Gastrocnemius medialis (tissue), 4 donors: ENCODE data around the gene SHQ1. TPM values are rescaled to one million over a fixed set of nuclear protein-coding genes. Genes with fewer than 3 reads are reported as not detected.

ENCODE experiments used
- ATAC-seq, 2 donors: fragments of 150-250 bp; one replicate each; pipeline ENCODE4 v1.9.1; 2016
- DNase-seq, 2 donors: peaks; one replicate each; pipeline ENCODE4 v3.0.0-alpha.2; 2019
- H3K27ac ChIP-seq, 4 donors: fragments of 200-600 bp; sonication (generic); 1 replicate in 1 of 4; 2 replicates in 3 of 4; pipeline ENCODE4 v1.5.1; 2016 to 2018; ENCODE audit warnings: mild to moderate bottlenecking in 2 of 4, moderate library complexity in 1 of 4
- H3K27me3 ChIP-seq, 3 donors: fragments of 200-600 bp; sonication (generic) in 2 of 3; 1 replicate in 1 of 3; 2 replicates in 2 of 3; pipeline versions ENCODE4 v1.5.1 to v1.6.0; 2016 to 2019; ENCODE audit warnings: mild to moderate bottlenecking in 1 of 3, moderate library complexity in 1 of 3
- H3K36me3 ChIP-seq, 2 donors: fragments of 200-600 bp; sonication (generic) in 1 of 2; one replicate each; pipeline ENCODE4 v1.5.1; 2017 to 2018
- H3K4me1 ChIP-seq, 2 donors: fragments of 200-600 bp; sonication (generic) in 1 of 2; one replicate each; pipeline ENCODE4 v1.5.1; 2016 to 2017; ENCODE audit warnings: mild to moderate bottlenecking in 2 of 2
- H3K4me3 ChIP-seq, 4 donors: fragments of 200-600 bp; sonication (generic) in 3 of 4; 1 replicate in 1 of 4; 2 replicates in 3 of 4; pipeline ENCODE4 v1.5.1; 2016 to 2019; ENCODE audit warnings: mild to moderate bottlenecking in 2 of 4
- H3K9me3 ChIP-seq, 3 donors: fragments of 200-600 bp; sonication (generic) in 2 of 3; 1 replicate in 1 of 3; 2 replicates in 2 of 3; pipeline ENCODE4 v1.5.1; 2016 to 2019
- CTCF ChIP-seq, 5 experiments: fragments of 450-650 bp in 3 of 5; fragments of 200-600 bp in 2 of 5; sonication (generic) in 2 of 5; IDR thresholded peaks in 4 of 5; conservative IDR thresholded peaks in 1 of 5; 1 replicate in 4 of 5; 2 replicates in 1 of 5; pipeline ENCODE4 v1.5.1; 2016 to 2019; ENCODE audit warnings: antibody characterized with exemption in 5 of 5, mild to moderate bottlenecking in 3 of 5, moderate library complexity in 3 of 5
- POLR2A ChIP-seq, 2 donors: fragments of 450-650 bp; IDR thresholded peaks; one replicate each; pipeline ENCODE4 v1.6.1; 2017; ENCODE audit warnings: antibody characterized with exemption in 2 of 2, mild to moderate bottlenecking in 2 of 2, moderate library complexity in 2 of 2
- in situ Hi-C, 4 donors: fragments of 200-750 bp; cut with MboI; loops; one replicate each; pipeline versions ENCODE4 v1.15.0 to v1.8.0; 2017; ENCODE audit warnings: low sequenced_read_pairs in 4 of 4
- intact Hi-C: fragments of 100-400 bp; cut with DNase I; formaldehyde crosslinking; loops from one replicate; pipeline ENCODE4 v1.15.1; 2023; ENCODE audit warnings: low total_unique reads
- total RNA-seq, 4 donors: library from RNA; depleted of rRNA; stranded (reverse); fragments of >200 nt; gene quantifications; one replicate each; pipeline versions ENCODE4 v1.1.0 to v1.2.3, GENCODE V29; 2016

SHQ1 gene
- total RNA-seq, 4 donors from 2014 or later: 9.2 to 15.0 (median 12.6) TPM

- TF ChIP-seq CTCF (IDR thresholded peaks at IDR 0.05 in 4 of 5, conservative IDR thresholded peaks at IDR 0.05 in 1 of 5) (no peak), POLR2A (IDR thresholded peaks at IDR 0.05) (no peak)
- peaks cover 33 to 40% of the 10 kb centered on the region in 2 donors for H3K4me1 ChIP-seq
- in situ Hi-C loops (loop anchor here in 3 of 4 donors (25.0 kb wide), 3 partner anchors 857 to 1107 kb away; partner anchors contain the start of gene EIF4E3 (in 1 of the 3)), intact Hi-C loops (loop anchor here (5.0 kb wide), 2 partner anchors 157 to 942 kb away; no protein-coding TSS in a partner anchor)
- H3K36me3 ChIP-seq: peaks cover 0 to 13% of the 10 kb centered on the region in 2 donors
- H3K27me3 ChIP-seq: no peaks in the 10 kb centered on the region
- no peak overlapping the region for H3K4me3 ChIP-seq
- peak overlapping the region in 1 of 4 donors; percentile 93 for H3K27ac ChIP-seq
- DNase-seq (no peak), ATAC-seq (no peak)
- no peaks in the 10 kb centered on the region for H3K9me3 ChIP-seq
Observed at GRCh38 chr3:72818905-72819304, 29.3 kb downstream of the SHQ1 start.

- peak overlapping the region in 1 of 4 donors; percentile 93 for H3K27ac ChIP-seq
- H3K4me3 ChIP-seq: no peak overlapping the region
- H3K9me3 ChIP-seq: no peaks in the 10 kb centered on the region
- in situ Hi-C loops: loop anchor here in 3 of 4 donors (25.0 kb wide), 3 partner anchors 856 to 1106 kb away; partner anchors contain the start of gene EIF4E3 (in 1 of the 3)
- peaks cover 33 to 40% of the 10 kb centered on the region in 2 donors for H3K4me1 ChIP-seq
- DNase-seq: no peak
- no peaks in the 10 kb centered on the region for H3K27me3 ChIP-seq
- ATAC-seq: no peak
- peak in 3 of 5 experiments; percentile 25 to 53 (median 46) for TF ChIP-seq CTCF (IDR thresholded peaks at IDR 0.05 in 4 of 5, conservative IDR thresholded peaks at IDR 0.05 in 1 of 5)
- no peak for TF ChIP-seq POLR2A (IDR thresholded peaks at IDR 0.05)
- peaks cover 0 to 6% of the 10 kb centered on the region in 2 donors for H3K36me3 ChIP-seq
- intact Hi-C loops: loop anchor here (5.0 kb wide), 2 partner anchors 156 to 941 kb away; no protein-coding TSS in a partner anchor
Observed at GRCh38 chr3:72818092-72818773, 30.0 kb downstream of the SHQ1 start.

GRCh38 chr3:72816862-72817355, 31.3 kb downstream of the SHQ1 start:
- DNase-seq (no peak), ATAC-seq (no peak)
- no peak overlapping the region for H3K27ac ChIP-seq
- no peak overlapping the region for H3K4me3 ChIP-seq
- intact Hi-C loops: loop anchor here (5.0 kb wide), 2 partner anchors 155 to 940 kb away; no protein-coding TSS in a partner anchor
- TF ChIP-seq CTCF (IDR thresholded peaks at IDR 0.05 in 4 of 5, conservative IDR thresholded peaks at IDR 0.05 in 1 of 5) (no peak), POLR2A (IDR thresholded peaks at IDR 0.05) (no peak)
- peaks cover 24 to 32% of the 10 kb centered on the region in 2 donors for H3K4me1 ChIP-seq
- H3K36me3 ChIP-seq: peaks cover 0 to 5% of the 10 kb centered on the region in 2 donors
- in situ Hi-C loops: loop anchor here in 3 of 4 donors (25.0 kb wide), 3 partner anchors 855 to 1105 kb away; partner anchors contain the start of gene EIF4E3 (in 1 of the 3)
- no peaks in the 10 kb centered on the region for H3K9me3 ChIP-seq
- H3K27me3 ChIP-seq: no peaks in the 10 kb centered on the region

GRCh38 chr3:72814308-72814707, 33.9 kb downstream of the SHQ1 start:
- Histone ChIP-seq H3K4me3 (no peak overlapping the region), H3K36me3 (peaks cover 0 to 5% of the 10 kb centered on the region in 2 donors), H3K9me3 (no peaks in the 10 kb centered on the region), H3K4me1 (peaks cover 0 to 18% of the 10 kb centered on the region in 2 donors), H3K27ac (no peak overlapping the region), H3K27me3 (no peaks in the 10 kb centered on the region)
- DNase-seq (no peak), ATAC-seq (no peak)
- intact Hi-C loops (no loop called here), in situ Hi-C loops (loop anchor here in 3 of 4 donors (25.0 kb wide), 3 partner anchors 852 to 1102 kb away; partner anchors contain the start of gene EIF4E3 (in 1 of the 3))
- TF ChIP-seq CTCF (IDR thresholded peaks at IDR 0.05 in 4 of 5, conservative IDR thresholded peaks at IDR 0.05 in 1 of 5): no peak
- no peak for TF ChIP-seq POLR2A (IDR thresholded peaks at IDR 0.05)
